Stimulated activated CD4-positive, alpha-beta T cell treated with anti-CD3 and anti-CD28 coated beads, Interleukin-4, amount 100 ng/mL, for 48 hours (primary cell): Measurements from ENCODE around the gene RGS5.
"Not testable (repeated sequence)": the region's sequence is repeated elsewhere in the genome, so short reads cannot be mapped to it uniquely, and the experiment has no call there.

Experiments
- DNase-seq, 2 donors: peaks; one replicate each; pipeline ENCODE4 v3.0.0-alpha.2; 2020; ENCODE audit warnings: low read depth in 2 of 2

The RGS5 gene

GRCh38 chr1:163202833-163203451 lies at the start of gene RGS5:
Gene RGS5, minus strand, starts transcription at chr1:163202916. Its CDS starts 81 bp downstream, at chr1:163202835.
- no peak for DNase-seq

GRCh38 chr1:163250382-163250974 lies 47.8 kb upstream of the RGS5 start:
- DNase-seq, result no peak

- no peak for DNase-seq
Measured at GRCh38 chr1:163248064-163248463, 45.3 kb upstream of the RGS5 start.

- DNase-seq, result not testable (repeated sequence)
Measured at GRCh38 chr1:163244648-163245047, 41.9 kb upstream of the RGS5 start.

- DNase-seq, result no peak
Measured at GRCh38 chr1:163241746-163242145, 39.0 kb upstream of the RGS5 start.

- no peak for DNase-seq
Measured at GRCh38 chr1:163240705-163241104, 38.0 kb upstream of the RGS5 start.

- not testable (repeated sequence) for DNase-seq
Measured at GRCh38 chr1:163233643-163234042, 30.9 kb upstream of the RGS5 start.

GRCh38 chr1:163231385-163231784 lies 28.7 kb upstream of the RGS5 start:
- no peak for DNase-seq

GRCh38 chr1:163230827-163231226 lies 28.1 kb upstream of the RGS5 start:
- no peak for DNase-seq

GRCh38 chr1:163228271-163228670 lies 25.6 kb upstream of the RGS5 start:
- DNase-seq, result not testable (repeated sequence)

GRCh38 chr1:163227126-163227525 lies 24.4 kb upstream of the RGS5 start:
- no peak for DNase-seq

GRCh38 chr1:163213626-163214025 lies 10.9 kb upstream of the RGS5 start:
- DNase-seq, result no peak

GRCh38 chr1:163211667-163212066 lies 9.0 kb upstream of the RGS5 start:
- no peak for DNase-seq

GRCh38 chr1:163205513-163205912 lies 2.8 kb upstream of the RGS5 start:
- no peak for DNase-seq

GRCh38 chr1:163203561-163203960 lies 845 bp upstream of the RGS5 start:
- no peak for DNase-seq

- no peak for DNase-seq
Measured at GRCh38 chr1:163201906-163202305, 810 bp downstream of the RGS5 start.

- no peak for DNase-seq
Measured at GRCh38 chr1:163197022-163197421, 5.7 kb downstream of the RGS5 start.

GRCh38 chr1:163196449-163196787 lies 6.3 kb downstream of the RGS5 start:
- DNase-seq, result no peak

- DNase-seq, result no peak
Measured at GRCh38 chr1:163195728-163196448, 6.8 kb downstream of the RGS5 start.

- DNase-seq, result no peak
Measured at GRCh38 chr1:163191301-163191700, 11.4 kb downstream of the RGS5 start.

- no peak for DNase-seq
Measured at GRCh38 chr1:163188947-163189346, 13.8 kb downstream of the RGS5 start.

GRCh38 chr1:163187849-163188248 lies 14.9 kb downstream of the RGS5 start:
- no peak for DNase-seq

GRCh38 chr1:163186862-163187261 lies 15.9 kb downstream of the RGS5 start:
- no peak for DNase-seq
